ENCODE results near the gene TMEM196. TPM values are rescaled to one million over a fixed set of nuclear protein-coding genes. Genes with fewer than 3 reads are reported as not detected.
"Not testable (repeated sequence)": the region's sequence is repeated elsewhere in the genome, so short reads cannot be mapped to it uniquely, and the experiment has no call there.

TMEM196 gene
- total RNA-seq, 2 experiments from 2014 or later, result not detected

- H3K27ac Mint-ChIP-seq, result no peak overlapping the region
- H3K27me3 Mint-ChIP-seq, result no peaks in the 10 kb centered on the region
- DNase-seq (no peak), ATAC-seq (no peak)
- CTCF ChIA-PET, result interaction anchor here (1.1 to 1.2 kb wide), 2 partner anchors 9 to 10 kb away, joined by 3 read pairs; no protein-coding TSS in a partner anchor
- H3K9me3 Mint-ChIP-seq (ENCODE audit: low read depth), result no peaks in the 10 kb centered on the region
- H3K4me3 Mint-ChIP-seq, result no peak overlapping the region
- POLR2A ChIA-PET, result no interaction called here
- peaks cover 29% of the 10 kb centered on the region for H3K36me3 Mint-ChIP-seq (ENCODE audit: low read depth)
- peaks cover 40% of the 10 kb centered on the region for H3K4me1 Mint-ChIP-seq
- intact Hi-C loops (cut with DNase I, micrococcal nuclease), result loop anchor here in 1 of 2 experiments (5.0 kb wide), 4 partner anchors 627 to 1763 kb away; partner anchors contain the start of genes ITGB8, SNX13 and SP4
Measured at GRCh38 chr7:19705663-19706062, 67.8 kb downstream of the TMEM196 start.

- Mint-ChIP-seq H3K27ac (no peak overlapping the region), H3K4me1 (peaks cover 8% of the 10 kb centered on the region), H3K4me3 (no peak overlapping the region), H3K9me3 (ENCODE audit: low read depth) (no peaks in the 10 kb centered on the region), H3K27me3 (no peaks in the 10 kb centered on the region), H3K36me3 (ENCODE audit: low read depth) (peaks cover 45% of the 10 kb centered on the region)
- DNase-seq (no peak), ATAC-seq (no peak)
- intact Hi-C loops (cut with DNase I, micrococcal nuclease), result no loop called here
- ChIA-PET CTCF (interaction anchor here (1.4 kb wide), 1 partner anchor 8 kb away, joined by 6 read pairs; the partner anchor contains the start of gene POLR1F), POLR2A (no interaction called here)
Measured at GRCh38 chr7:19701471-19701870, 71.9 kb downstream of the TMEM196 start.

GRCh38 chr7:19700936-19701335 is 72.5 kb downstream of the TMEM196 start:
- DNase-seq, result no peak
- CTCF ChIA-PET, result interaction anchor here (1.0 to 1.4 kb wide), 2 partner anchors 8 to 13 kb away, joined by 6 read pairs; partner anchors contain the start of gene POLR1F
- H3K9me3 Mint-ChIP-seq (ENCODE audit: low read depth), result no peaks in the 10 kb centered on the region
- POLR2A ChIA-PET, result no interaction called here
- no peak overlapping the region for H3K27ac Mint-ChIP-seq
- peaks cover 4% of the 10 kb centered on the region for H3K4me1 Mint-ChIP-seq
- no peak overlapping the region for H3K4me3 Mint-ChIP-seq
- intact Hi-C loops (cut with DNase I, micrococcal nuclease), result no loop called here
- ATAC-seq, result no peak
- peaks cover 48% of the 10 kb centered on the region for H3K36me3 Mint-ChIP-seq (ENCODE audit: low read depth)
- H3K27me3 Mint-ChIP-seq, result no peaks in the 10 kb centered on the region

- POLR2A ChIA-PET, result no interaction called here
- CTCF ChIA-PET, result no interaction called here
- ATAC-seq (no peak), DNase-seq (no peak)
- H3K36me3 Mint-ChIP-seq (ENCODE audit: low read depth), result peaks cover 38% of the 10 kb centered on the region
- no peaks in the 10 kb centered on the region for H3K4me1 Mint-ChIP-seq
- H3K27me3 Mint-ChIP-seq, result no peaks in the 10 kb centered on the region
- intact Hi-C loops (cut with DNase I, micrococcal nuclease), result no loop called here
- H3K9me3 Mint-ChIP-seq (ENCODE audit: low read depth), result no peaks in the 10 kb centered on the region
- no peak overlapping the region for H3K27ac Mint-ChIP-seq
- H3K4me3 Mint-ChIP-seq, result no peak overlapping the region
Measured at GRCh38 chr7:19698331-19698730, 75.1 kb downstream of the TMEM196 start.

GRCh38 chr7:19696926-19697325 is 76.5 kb downstream of the TMEM196 start:
- POLR2A ChIA-PET, result interaction anchor here (1.3 kb wide), 1 partner anchor 12 kb away, joined by 3 read pairs; the partner anchor contains the start of gene POLR1F

GRCh38 chr7:19692111-19692828 is 81.1 kb downstream of the TMEM196 start:
- H3K27me3 Mint-ChIP-seq, result no peaks in the 10 kb centered on the region
- H3K36me3 Mint-ChIP-seq (ENCODE audit: low read depth), result peaks cover 8% of the 10 kb centered on the region
- no peaks in the 10 kb centered on the region for H3K4me1 Mint-ChIP-seq
- no peak overlapping the region for H3K4me3 Mint-ChIP-seq
- intact Hi-C loops (cut with DNase I, micrococcal nuclease), result no loop called here
- no peak for ATAC-seq
- ChIA-PET CTCF (no interaction called here), POLR2A (no interaction called here)
- no peak for DNase-seq
- no peaks in the 10 kb centered on the region for H3K9me3 Mint-ChIP-seq (ENCODE audit: low read depth)
- no peak overlapping the region for H3K27ac Mint-ChIP-seq

More at GRCh38 chr7:19696926-19697325, 76.5 kb downstream of the TMEM196 start:
- ATAC-seq (no peak), DNase-seq (no peak)
- Mint-ChIP-seq H3K4me1 (no peaks in the 10 kb centered on the region), H3K9me3 (ENCODE audit: low read depth) (no peaks in the 10 kb centered on the region), H3K27ac (no peak overlapping the region), H3K36me3 (ENCODE audit: low read depth) (peaks cover 28% of the 10 kb centered on the region), H3K4me3 (no peak overlapping the region), H3K27me3 (no peaks in the 10 kb centered on the region)
- CTCF ChIA-PET, result interaction anchor here (1.0 kb wide), 1 partner anchor 9 kb away, joined by 3 read pairs; no protein-coding TSS in a partner anchor
- intact Hi-C loops (cut with DNase I, micrococcal nuclease), result no loop called here

GRCh38 chr7:19690736-19691135 is 82.7 kb downstream of the TMEM196 start:
- Mint-ChIP-seq H3K9me3 (ENCODE audit: low read depth) (no peaks in the 10 kb centered on the region), H3K27me3 (no peaks in the 10 kb centered on the region), H3K4me1 (no peaks in the 10 kb centered on the region), H3K36me3 (ENCODE audit: low read depth) (no peaks in the 10 kb centered on the region), H3K4me3 (no peak overlapping the region), H3K27ac (no peak overlapping the region)
- intact Hi-C loops (cut with DNase I, micrococcal nuclease), result no loop called here
- ChIA-PET POLR2A (no interaction called here), CTCF (no interaction called here)
- ATAC-seq (no peak), DNase-seq (no peak)

GRCh38 chr7:19689130-19689529 is 84.3 kb downstream of the TMEM196 start:
- H3K4me3 Mint-ChIP-seq; ATAC-seq; H3K27ac Mint-ChIP-seq; CTCF ChIA-PET; H3K9me3 Mint-ChIP-seq (ENCODE audit: low read depth); intact Hi-C loops (cut with DNase I, micrococcal nuclease); POLR2A ChIA-PET; H3K4me1 Mint-ChIP-seq; H3K36me3 Mint-ChIP-seq (ENCODE audit: low read depth); H3K27me3 Mint-ChIP-seq; DNase-seq: not testable (repeated sequence)

- DNase-seq, result no peak
- ChIA-PET POLR2A (no interaction called here), CTCF (no interaction called here)
- Mint-ChIP-seq H3K27me3 (no peaks in the 10 kb centered on the region), H3K9me3 (ENCODE audit: low read depth) (peaks cover 1% of the 10 kb centered on the region), H3K4me3 (no peak overlapping the region), H3K4me1 (peaks cover 6% of the 10 kb centered on the region), H3K27ac (no peak overlapping the region), H3K36me3 (ENCODE audit: low read depth) (no peaks in the 10 kb centered on the region)
- ATAC-seq, result no peak
- intact Hi-C loops (cut with DNase I, micrococcal nuclease), result no loop called here
Measured at GRCh38 chr7:19681596-19681995, 91.8 kb downstream of the TMEM196 start.

- H3K9me3 Mint-ChIP-seq (ENCODE audit: low read depth), result no peaks in the 10 kb centered on the region
- peaks cover 6% of the 10 kb centered on the region for H3K4me1 Mint-ChIP-seq
- no peaks in the 10 kb centered on the region for H3K36me3 Mint-ChIP-seq (ENCODE audit: low read depth)
- intact Hi-C loops (cut with DNase I, micrococcal nuclease), result no loop called here
- ATAC-seq (no peak), DNase-seq (no peak)
- no peak overlapping the region for H3K27ac Mint-ChIP-seq
- POLR2A ChIA-PET, result no interaction called here
- H3K4me3 Mint-ChIP-seq, result no peak overlapping the region
- no peaks in the 10 kb centered on the region for H3K27me3 Mint-ChIP-seq
- CTCF ChIA-PET, result interaction anchor here (0.9 kb wide), 1 partner anchor 10 kb away, joined by 3 read pairs; no protein-coding TSS in a partner anchor
Measured at GRCh38 chr7:19677180-19677579, 96.2 kb downstream of the TMEM196 start.

- H3K36me3 Mint-ChIP-seq (ENCODE audit: low read depth), result no peaks in the 10 kb centered on the region
- H3K4me3 Mint-ChIP-seq, result no peak overlapping the region
- ChIA-PET POLR2A (no interaction called here), CTCF (no interaction called here)
- H3K27ac Mint-ChIP-seq, result no peak overlapping the region
- DNase-seq (no peak), ATAC-seq (no peak)
- H3K4me1 Mint-ChIP-seq, result peaks cover 6% of the 10 kb centered on the region
- intact Hi-C loops (cut with DNase I, micrococcal nuclease), result no loop called here
- H3K9me3 Mint-ChIP-seq (ENCODE audit: low read depth), result no peaks in the 10 kb centered on the region
- H3K27me3 Mint-ChIP-seq, result no peaks in the 10 kb centered on the region
Measured at GRCh38 chr7:19675816-19676215, 97.6 kb downstream of the TMEM196 start.

- ChIA-PET POLR2A (no interaction called here), CTCF (no interaction called here)
- H3K9me3 Mint-ChIP-seq (ENCODE audit: low read depth), result no peaks in the 10 kb centered on the region
- intact Hi-C loops (cut with DNase I, micrococcal nuclease), result no loop called here
- no peak overlapping the region for H3K27ac Mint-ChIP-seq
- H3K27me3 Mint-ChIP-seq, result no peaks in the 10 kb centered on the region
- H3K36me3 Mint-ChIP-seq (ENCODE audit: low read depth), result no peaks in the 10 kb centered on the region
- ATAC-seq, result no peak
- H3K4me1 Mint-ChIP-seq, result peaks cover 6% of the 10 kb centered on the region
- no peak overlapping the region for H3K4me3 Mint-ChIP-seq
- no peak for DNase-seq
Measured at GRCh38 chr7:19674266-19674960, 99.0 kb downstream of the TMEM196 start.
